Measurements from ENCODE around the gene CDH4. TPM values are rescaled to one million over a fixed set of nuclear protein-coding genes. Genes with fewer than 3 reads are reported as not detected.

The CDH4 gene
- total RNA-seq, 1 donor from 2014 or later = not detected

DNA sequence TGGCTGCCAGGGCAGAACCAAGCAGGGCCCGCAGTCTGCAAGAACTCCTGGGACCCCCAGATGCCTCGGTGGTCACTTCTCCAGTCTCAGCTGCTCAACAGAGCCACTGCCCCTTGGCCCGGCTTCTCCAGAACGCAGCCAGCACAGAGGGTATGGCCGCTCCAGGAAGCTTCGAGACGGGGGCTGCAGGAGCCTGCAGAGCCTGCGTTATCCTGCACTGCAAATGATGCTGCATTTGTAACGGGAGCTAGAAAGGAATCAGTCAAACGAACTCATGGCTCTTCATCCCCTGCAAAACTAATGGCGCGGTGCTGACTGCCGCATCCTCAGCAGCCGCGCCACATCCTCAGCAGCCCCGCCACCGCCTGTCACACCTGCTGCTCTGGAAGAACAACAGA, 558.7 kb downstream of the CDH4 start:
- Histone ChIP-seq H3K4me3 (no peak overlapping the region), H3K27me3 (no peaks in the 10 kb centered on the region), H3K27ac (no peak overlapping the region), H3K36me3 (no peaks in the 10 kb centered on the region), H3K9me3 (no peaks in the 10 kb centered on the region), H3K4me1 (no peaks in the 10 kb centered on the region)
- intact Hi-C loops (cut with DNase I) = no loop called here
- DNase-seq (ENCODE audit: low spot score in 2 of 2) = no peak
- TF ChIP-seq, protein P1, sequence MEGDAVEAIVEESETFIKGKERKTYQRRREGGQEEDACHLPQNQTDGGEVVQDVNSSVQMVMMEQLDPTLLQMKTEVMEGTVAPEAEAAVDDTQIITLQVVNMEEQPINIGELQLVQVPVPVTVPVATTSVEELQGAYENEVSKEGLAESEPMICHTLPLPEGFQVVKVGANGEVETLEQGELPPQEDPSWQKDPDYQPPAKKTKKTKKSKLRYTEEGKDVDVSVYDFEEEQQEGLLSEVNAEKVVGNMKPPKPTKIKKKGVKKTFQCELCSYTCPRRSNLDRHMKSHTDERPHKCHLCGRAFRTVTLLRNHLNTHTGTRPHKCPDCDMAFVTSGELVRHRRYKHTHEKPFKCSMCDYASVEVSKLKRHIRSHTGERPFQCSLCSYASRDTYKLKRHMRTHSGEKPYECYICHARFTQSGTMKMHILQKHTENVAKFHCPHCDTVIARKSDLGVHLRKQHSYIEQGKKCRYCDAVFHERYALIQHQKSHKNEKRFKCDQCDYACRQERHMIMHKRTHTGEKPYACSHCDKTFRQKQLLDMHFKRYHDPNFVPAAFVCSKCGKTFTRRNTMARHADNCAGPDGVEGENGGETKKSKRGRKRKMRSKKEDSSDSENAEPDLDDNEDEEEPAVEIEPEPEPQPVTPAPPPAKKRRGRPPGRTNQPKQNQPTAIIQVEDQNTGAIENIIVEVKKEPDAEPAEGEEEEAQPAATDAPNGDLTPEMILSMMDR (IDR thresholded peaks at IDR 0.05) = no peak

DNA sequence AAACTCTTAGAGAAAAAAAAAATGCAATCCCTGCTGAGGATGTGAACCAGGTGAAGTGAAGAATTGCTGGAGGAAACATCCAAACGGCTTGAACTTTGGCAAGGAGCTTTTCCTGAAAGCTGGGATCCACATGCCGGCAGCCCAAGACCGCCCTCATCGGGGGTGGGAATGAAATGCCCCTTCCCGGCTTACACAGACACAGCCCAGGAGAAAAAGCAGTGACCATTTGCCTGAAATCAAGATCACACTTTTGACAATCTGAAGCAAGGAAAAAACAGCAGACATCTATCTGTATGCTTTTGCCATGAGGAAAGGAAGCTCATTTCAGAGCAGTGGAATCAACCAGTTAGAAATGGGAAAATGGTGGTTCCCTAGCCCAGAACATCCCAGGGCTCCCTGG, 559.1 kb downstream of the CDH4 start:
- intact Hi-C loops (cut with DNase I) = no loop called here
- Histone ChIP-seq H3K4me1 (no peaks in the 10 kb centered on the region), H3K36me3 (no peaks in the 10 kb centered on the region), H3K4me3 (no peak overlapping the region), H3K27me3 (no peaks in the 10 kb centered on the region), H3K27ac (no peak overlapping the region), H3K9me3 (no peaks in the 10 kb centered on the region)
- no peak for DNase-seq (ENCODE audit: low spot score in 2 of 2)
- TF ChIP-seq, protein P1 (IDR thresholded peaks at IDR 0.05) = no peak

DNA sequence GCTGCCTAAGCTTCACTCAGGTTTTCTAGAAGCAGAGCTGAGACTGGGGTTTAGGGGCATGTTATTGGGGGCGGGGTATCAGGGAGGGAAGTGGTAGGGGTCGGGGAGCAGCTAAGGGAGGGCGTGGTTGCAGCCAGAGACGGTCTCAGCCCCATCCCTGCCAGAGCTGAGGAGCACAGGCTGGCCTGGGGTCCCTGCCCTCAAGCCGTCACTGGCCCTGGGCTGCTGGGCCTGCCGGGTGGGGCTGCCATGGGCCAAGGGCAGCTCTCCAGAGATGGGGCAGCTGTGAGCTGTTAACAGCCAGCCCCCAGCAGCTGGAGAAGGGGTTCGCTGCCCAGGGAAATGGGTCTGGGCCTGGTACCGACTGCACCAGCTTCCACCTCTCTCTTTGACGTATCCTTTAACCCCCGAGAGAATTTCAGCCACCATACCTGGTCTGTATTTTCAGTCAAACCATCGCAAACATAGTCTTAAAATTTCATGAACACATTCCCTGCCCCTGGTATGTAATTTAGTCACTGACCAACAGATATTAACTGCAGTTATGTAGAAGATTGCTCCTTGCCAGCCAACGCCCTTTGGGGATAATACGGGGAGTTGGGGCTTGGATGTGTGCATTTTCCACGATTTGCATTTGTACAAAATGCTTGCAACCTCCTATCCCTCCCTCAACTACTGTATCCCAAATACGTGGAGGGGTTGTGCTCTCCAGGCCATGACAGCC, 560.2 kb downstream of the CDH4 start:
- intact Hi-C loops (cut with DNase I) = no loop called here
- Histone ChIP-seq H3K4me3 (no peak overlapping the region), H3K27ac (no peak overlapping the region), H3K27me3 (no peaks in the 10 kb centered on the region), H3K36me3 (no peaks in the 10 kb centered on the region), H3K9me3 (no peaks in the 10 kb centered on the region), H3K4me1 (no peaks in the 10 kb centered on the region)
- no peak for DNase-seq (ENCODE audit: low spot score in 2 of 2)
- TF ChIP-seq, protein P1 (IDR thresholded peaks at IDR 0.05) = no peak

DNA sequence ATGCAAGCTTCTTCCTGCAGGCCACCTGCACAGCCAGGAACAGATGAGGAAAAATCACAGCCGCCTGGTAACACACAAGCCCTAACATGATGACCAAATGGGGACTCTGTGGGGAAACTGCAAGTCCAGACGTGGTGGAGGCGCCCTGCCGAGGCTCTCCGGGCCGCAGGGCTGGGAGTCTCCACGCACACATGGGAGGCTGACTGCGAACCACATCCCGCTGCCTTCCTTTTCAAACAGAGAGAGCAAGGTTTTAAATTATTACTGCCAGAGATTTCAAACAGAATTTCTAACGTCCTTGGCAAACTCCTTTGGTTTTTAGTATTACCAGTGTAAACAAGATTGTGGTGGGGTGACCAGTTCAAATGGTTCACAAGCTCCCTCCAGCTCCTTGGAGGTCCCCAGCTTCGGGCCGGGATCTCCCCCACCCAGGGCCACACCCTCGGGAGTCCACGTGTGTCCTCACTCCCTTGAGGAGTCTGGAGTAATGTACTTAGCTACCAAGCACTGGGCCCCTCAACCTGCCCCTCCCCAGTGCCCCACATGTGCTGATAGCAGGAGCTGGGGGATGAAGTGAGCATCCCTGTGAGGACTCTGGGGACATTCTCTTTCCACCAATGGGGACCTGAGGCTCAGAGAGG, 560.9 kb downstream of the CDH4 start:
- Histone ChIP-seq H3K36me3 (no peaks in the 10 kb centered on the region), H3K27ac (no peak overlapping the region), H3K27me3 (no peaks in the 10 kb centered on the region), H3K9me3 (no peaks in the 10 kb centered on the region), H3K4me1 (no peaks in the 10 kb centered on the region), H3K4me3 (no peak overlapping the region)
- TF ChIP-seq, protein P1 (IDR thresholded peaks at IDR 0.05) = no peak
- no peak for DNase-seq (ENCODE audit: low spot score in 2 of 2)
- intact Hi-C loops (cut with DNase I) = no loop called here

DNA sequence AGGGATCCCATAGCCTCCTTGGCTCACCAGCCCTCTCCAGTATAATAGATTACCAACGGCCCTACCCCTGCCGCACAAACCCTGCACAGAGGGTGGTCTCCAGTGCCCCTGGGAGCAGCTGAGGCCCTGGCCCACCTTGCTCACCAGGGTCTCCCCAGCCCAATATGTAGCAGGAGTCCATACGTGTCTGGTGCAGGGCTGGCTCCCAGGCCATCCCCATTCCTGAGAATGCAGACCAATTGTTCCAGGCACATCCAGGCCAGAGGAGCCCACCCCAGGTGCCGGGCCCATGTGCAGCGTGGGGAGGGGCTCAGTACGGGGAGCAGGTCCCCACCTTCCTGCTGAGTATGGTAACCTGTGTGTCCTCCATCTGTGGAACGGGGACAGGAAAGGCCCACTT, 561.7 kb downstream of the CDH4 start:
- H3K9me3 ChIP-seq = no peaks in the 10 kb centered on the region
- no peak overlapping the region for H3K4me3 ChIP-seq
- TF ChIP-seq, protein P1 (IDR thresholded peaks at IDR 0.05) = no peak
- intact Hi-C loops (cut with DNase I) = no loop called here
- no peaks in the 10 kb centered on the region for H3K4me1 ChIP-seq
- no peaks in the 10 kb centered on the region for H3K36me3 ChIP-seq
- H3K27me3 ChIP-seq = no peaks in the 10 kb centered on the region
- no peak for DNase-seq (ENCODE audit: low spot score in 2 of 2)
- no peak overlapping the region for H3K27ac ChIP-seq
